Fibroblast of lung (primary cell): Measurements from ENCODE around the gene DDHD1. TPM values are rescaled to one million over a fixed set of nuclear protein-coding genes. Genes with fewer than 3 reads are reported as not detected.
A peak's percentile ranks its signal among the peaks of the same experiment; 100 is the strongest.

Source experiments
- DNase-seq, 2 donors: peaks; one replicate each; pipeline versions ENCODE4 v3.0.0 to v3.0.0-alpha.2; 2010; ENCODE audit warnings: low read depth in 2 of 2
- H2AFZ ChIP-seq: 2 replicates; pipeline ENCODE4 v1.5.1; 2012; ENCODE audit warnings: low read length, control low read depth, inconsistent platforms
- H3K27ac ChIP-seq: 2 replicates; pipeline ENCODE4 v1.5.1; 2011; ENCODE audit warnings: low read length, control low read depth; ENCODE audit not compliant: insufficient read depth
- H3K27me3 ChIP-seq: 2 replicates; pipeline ENCODE4 v1.5.1; 2011; ENCODE audit warnings: mild to moderate bottlenecking, low read length; ENCODE audit not compliant: control insufficient read depth, insufficient read depth
- H3K36me3 ChIP-seq: 2 replicates; pipeline ENCODE4 v1.5.1; 2011; ENCODE audit warnings: low read length; ENCODE audit not compliant: control insufficient read depth, insufficient read depth
- H3K4me1 ChIP-seq: 2 replicates; pipeline ENCODE4 v1.5.1; 2011; ENCODE audit warnings: low read length; ENCODE audit not compliant: control insufficient read depth, insufficient read depth; ENCODE audit errors: extremely low read depth
- H3K4me2 ChIP-seq: 2 replicates; pipeline ENCODE4 v1.5.1; 2011; ENCODE audit warnings: low read length, control low read depth; ENCODE audit not compliant: insufficient read depth; ENCODE audit errors: extremely low read depth
- H3K4me3 ChIP-seq, 4 experiments: fragments of 200-600 bp in 1 of 4; sonication (generic) in 1 of 4; replicated peaks in 1 of 4; 2 replicates each; pipeline ENCODE4 v1.5.1; 2011 to 2016; ENCODE audit warnings: low read length in 4 of 4, low read depth in 3 of 4, mild to moderate bottlenecking in 3 of 4, control low read depth in 2 of 4, inconsistent platforms in 1 of 4, mixed read lengths in 1 of 4; ENCODE audit not compliant: insufficient read depth in 1 of 4; ENCODE audit errors: control extremely low read depth in 1 of 4
- H3K79me2 ChIP-seq: 2 replicates; pipeline ENCODE4 v1.5.1; 2012; ENCODE audit warnings: mild to moderate bottlenecking, low read length, inconsistent platforms; ENCODE audit not compliant: control insufficient read depth, insufficient read depth
- H3K9ac ChIP-seq: 2 replicates; pipeline ENCODE4 v1.5.1; 2011; ENCODE audit warnings: mild to moderate bottlenecking, low read length, control low read depth; ENCODE audit not compliant: insufficient read depth
- H3K9me3 ChIP-seq: 2 replicates; pipeline ENCODE4 v1.5.1; 2012; ENCODE audit warnings: low read depth, low read length; ENCODE audit not compliant: control insufficient read depth, insufficient read depth
- H4K20me1 ChIP-seq: 2 replicates; pipeline ENCODE4 v1.5.1; 2011; ENCODE audit warnings: low read length; ENCODE audit not compliant: control insufficient read depth, insufficient read depth; ENCODE audit errors: extremely low read depth
- EZH2 ChIP-seq: IDR thresholded peaks from 2 replicates; pipeline ENCODE4 v1.5.1; 2012; ENCODE audit warnings: low read length, control low read depth, mild to moderate bottlenecking; ENCODE audit errors: missing control alignments
- polyA plus RNA-seq, 2 donors: library from polyadenylated mRNA; depleted of rRNA in 1 of 2; stranded (reverse) in 1 of 2; unstranded in 1 of 2; fragments of >200 nt; gene quantifications; 2 replicates each; pipeline ENCODE4 v1.2.1, GENCODE V29; 2011 to 2012; ENCODE audit warnings: missing spikeins in 1 of 2
- total RNA-seq: library from RNA; depleted of rRNA; stranded (reverse); fragments of >200 nt; gene quantifications from 2 replicates; pipeline ENCODE4 v1.2.1, GENCODE V29; 2014
- TF ChIP-seq, protein P1 (sequence below), 2 donors: IDR thresholded peaks in 1 of 2; conservative IDR thresholded peaks in 1 of 2; 1 replicate in 1 of 2; 2 replicates in 1 of 2; pipeline ENCODE4 v1.5.1; 2011 to 2012; ENCODE audit warnings: low read length in 2 of 2, control low read depth in 1 of 2, inconsistent platforms in 1 of 2, low read depth in 1 of 2, mild to moderate bottlenecking in 1 of 2

Gene DDHD1
- total and polyA plus RNA-seq, 2 donors (not counting 1 experiment from before 2014, with no cell fraction given): 13.6 to 30.6 TPM

DNA sequence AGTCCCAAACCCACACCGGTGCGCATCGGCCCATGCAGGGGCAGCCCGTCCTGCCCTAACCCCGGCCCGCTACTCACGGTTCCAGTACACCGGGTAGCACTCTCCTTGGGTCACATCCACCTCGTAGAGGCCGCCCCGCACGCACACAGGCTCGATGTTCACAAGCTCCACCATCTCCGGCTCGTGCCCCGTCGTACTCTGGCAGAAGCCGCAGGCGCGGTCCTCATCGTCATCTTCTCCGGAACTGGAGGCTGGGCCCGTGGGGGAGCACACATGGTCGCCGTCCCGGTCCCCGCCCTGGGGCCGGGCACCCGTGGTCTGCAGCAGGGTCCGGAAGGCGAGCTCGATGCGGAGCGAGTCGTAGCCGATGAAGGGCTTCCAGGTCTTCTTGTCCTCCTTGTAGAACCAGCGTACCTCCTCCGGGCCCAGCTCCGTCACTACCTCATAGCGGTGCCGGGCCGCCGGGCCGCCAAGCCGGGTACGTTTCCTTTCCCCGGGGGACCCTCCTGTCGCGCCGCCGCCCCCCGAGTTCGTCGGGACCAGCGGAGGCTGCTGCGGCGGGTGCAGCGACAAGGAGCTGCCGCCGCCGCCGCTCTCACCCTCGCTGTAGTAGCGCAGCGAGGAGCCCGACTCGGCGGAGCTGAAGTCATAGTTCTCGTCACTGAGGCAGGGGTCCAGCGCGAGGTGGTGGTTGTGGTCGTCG is 788 bp downstream of the DDHD1 start:
- Histone ChIP-seq H3K9me3 (no peaks in the 10 kb centered on the region), H3K79me2 (peaks cover 39% of the 10 kb centered on the region), H3K4me1 (peaks cover 5% of the 10 kb centered on the region), H3K36me3 (no peaks in the 10 kb centered on the region), H3K27ac (peak overlapping the region; percentile 76), H4K20me1 (no peaks in the 10 kb centered on the region), H3K27me3 (no peaks in the 10 kb centered on the region), H3K4me3 (peak overlapping the region; percentile 74 to 97 (median 85)), H3K9ac (peak overlapping the region; percentile 73), H2AFZ (peak overlapping the region; percentile 93), H3K4me2 (peak overlapping the region; percentile 70)
- DNase-seq: peak; percentile 34 to 47
- no peak for TF ChIP-seq EZH2
- TF ChIP-seq, protein P1, sequence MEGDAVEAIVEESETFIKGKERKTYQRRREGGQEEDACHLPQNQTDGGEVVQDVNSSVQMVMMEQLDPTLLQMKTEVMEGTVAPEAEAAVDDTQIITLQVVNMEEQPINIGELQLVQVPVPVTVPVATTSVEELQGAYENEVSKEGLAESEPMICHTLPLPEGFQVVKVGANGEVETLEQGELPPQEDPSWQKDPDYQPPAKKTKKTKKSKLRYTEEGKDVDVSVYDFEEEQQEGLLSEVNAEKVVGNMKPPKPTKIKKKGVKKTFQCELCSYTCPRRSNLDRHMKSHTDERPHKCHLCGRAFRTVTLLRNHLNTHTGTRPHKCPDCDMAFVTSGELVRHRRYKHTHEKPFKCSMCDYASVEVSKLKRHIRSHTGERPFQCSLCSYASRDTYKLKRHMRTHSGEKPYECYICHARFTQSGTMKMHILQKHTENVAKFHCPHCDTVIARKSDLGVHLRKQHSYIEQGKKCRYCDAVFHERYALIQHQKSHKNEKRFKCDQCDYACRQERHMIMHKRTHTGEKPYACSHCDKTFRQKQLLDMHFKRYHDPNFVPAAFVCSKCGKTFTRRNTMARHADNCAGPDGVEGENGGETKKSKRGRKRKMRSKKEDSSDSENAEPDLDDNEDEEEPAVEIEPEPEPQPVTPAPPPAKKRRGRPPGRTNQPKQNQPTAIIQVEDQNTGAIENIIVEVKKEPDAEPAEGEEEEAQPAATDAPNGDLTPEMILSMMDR (conservative IDR thresholded peaks at IDR 0.05 in 1 of 2, IDR thresholded peaks at IDR 0.05 in 1 of 2; ENCODE audit: low read depth in 1 of 2, low read length in 2 of 2): no peak

- Histone ChIP-seq H3K27me3 (no peaks in the 10 kb centered on the region), H2AFZ (peak overlapping the region; percentile 93), H3K4me3 (peak overlapping the region; percentile 74 to 97 (median 85)), H3K27ac (peak overlapping the region; percentile 76), H3K9ac (peak overlapping the region; percentile 73), H3K36me3 (no peaks in the 10 kb centered on the region), H3K4me2 (peak overlapping the region; percentile 59), H4K20me1 (no peaks in the 10 kb centered on the region), H3K4me1 (peaks cover 5% of the 10 kb centered on the region), H3K9me3 (no peaks in the 10 kb centered on the region), H3K79me2 (peaks cover 39% of the 10 kb centered on the region)
- DNase-seq: peak; percentile 41 to 43
- TF ChIP-seq, protein P1 (conservative IDR thresholded peaks at IDR 0.05 in 1 of 2, IDR thresholded peaks at IDR 0.05 in 1 of 2; ENCODE audit: low read depth in 1 of 2, low read length in 2 of 2): peak in 1 of 2 donors; percentile 24
- no peak for TF ChIP-seq EZH2
Observed at GRCh38 chr14:53151523-53152183, 1.5 kb downstream of the DDHD1 start.

GRCh38 chr14:53149668-53150316 is 3.3 kb downstream of the DDHD1 start:
- no peaks in the 10 kb centered on the region for H4K20me1 ChIP-seq
- no peaks in the 10 kb centered on the region for H3K36me3 ChIP-seq
- H3K9me3 ChIP-seq: no peaks in the 10 kb centered on the region
- DNase-seq: no peak
- no peak for TF ChIP-seq EZH2
- TF ChIP-seq, protein P1 (conservative IDR thresholded peaks at IDR 0.05 in 1 of 2, IDR thresholded peaks at IDR 0.05 in 1 of 2; ENCODE audit: low read depth in 1 of 2, low read length in 2 of 2): no peak
- peaks cover 39% of the 10 kb centered on the region for H3K79me2 ChIP-seq
- H3K27ac ChIP-seq: no peak overlapping the region
- peaks cover 5% of the 10 kb centered on the region for H3K4me1 ChIP-seq
- peak overlapping the region in 2 of 4 experiments; percentile 74 to 97 for H3K4me3 ChIP-seq
- H3K4me2 ChIP-seq: peak overlapping the region; percentile 59
- H3K9ac ChIP-seq: no peak overlapping the region
- H2AFZ ChIP-seq: no peak overlapping the region
- H3K27me3 ChIP-seq: no peaks in the 10 kb centered on the region
